ENCODE results near the gene PDPK1. TPM values are rescaled to one million over a fixed set of nuclear protein-coding genes. Genes with fewer than 3 reads are reported as not detected.
A peak's percentile ranks its signal among the peaks of the same experiment; 100 is the strongest.
"Not testable (repeated sequence)": the region's sequence is repeated elsewhere in the genome, so short reads cannot be mapped to it uniquely, and the experiment has no call there.

Gene PDPK1
- total RNA-seq, 1 donor from 2014 or later, result 9.9 TPM

- not testable (repeated sequence) for DNase-seq (ENCODE audit: low spot score)
Measured at GRCh38 chr16:2540912-2541311, 3.1 kb downstream of the PDPK1 start.

DNA sequence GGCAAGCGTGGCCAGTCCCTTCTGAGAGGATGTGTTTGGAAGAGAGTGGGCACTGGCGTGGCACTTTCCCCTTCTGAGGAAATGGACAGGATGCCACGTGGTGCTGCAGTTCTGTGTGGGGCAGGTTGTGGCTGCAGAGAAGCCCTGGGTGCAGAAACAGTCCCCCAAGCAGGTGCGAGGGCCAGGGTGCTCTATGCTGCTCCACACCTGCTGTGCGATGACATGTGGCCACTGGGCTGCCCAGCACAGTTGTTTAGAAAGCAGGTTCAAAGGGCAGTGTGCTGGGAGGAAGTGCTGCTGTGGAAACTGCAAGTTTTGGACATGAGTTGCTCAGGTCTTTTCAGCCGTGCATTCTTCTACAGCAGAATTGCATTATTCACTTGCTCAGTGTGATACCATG lies 3.6 kb downstream of the PDPK1 start:
- DNase-seq (ENCODE audit: low spot score), result not testable (repeated sequence)

DNA sequence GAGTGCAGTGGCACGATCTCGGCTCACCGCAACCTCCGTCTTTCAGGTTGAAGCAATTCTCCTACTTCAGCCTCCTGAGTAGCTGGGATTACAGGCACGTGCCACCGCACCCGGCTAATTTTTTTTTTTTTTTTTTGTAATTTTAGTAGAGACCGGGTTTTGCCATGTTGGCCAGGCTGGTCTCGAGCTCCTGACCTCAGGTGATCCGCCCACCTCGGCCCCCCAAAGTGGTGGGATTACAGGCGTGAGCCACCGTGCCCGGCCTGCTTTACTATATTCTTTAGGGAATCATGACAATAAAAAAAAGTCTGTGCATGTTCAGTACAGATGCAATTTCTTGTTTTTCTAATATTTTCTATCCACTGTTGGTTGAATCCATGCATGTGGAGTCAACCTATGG lies 6.0 kb downstream of the PDPK1 start:
- not testable (repeated sequence) for DNase-seq (ENCODE audit: low spot score)

DNA sequence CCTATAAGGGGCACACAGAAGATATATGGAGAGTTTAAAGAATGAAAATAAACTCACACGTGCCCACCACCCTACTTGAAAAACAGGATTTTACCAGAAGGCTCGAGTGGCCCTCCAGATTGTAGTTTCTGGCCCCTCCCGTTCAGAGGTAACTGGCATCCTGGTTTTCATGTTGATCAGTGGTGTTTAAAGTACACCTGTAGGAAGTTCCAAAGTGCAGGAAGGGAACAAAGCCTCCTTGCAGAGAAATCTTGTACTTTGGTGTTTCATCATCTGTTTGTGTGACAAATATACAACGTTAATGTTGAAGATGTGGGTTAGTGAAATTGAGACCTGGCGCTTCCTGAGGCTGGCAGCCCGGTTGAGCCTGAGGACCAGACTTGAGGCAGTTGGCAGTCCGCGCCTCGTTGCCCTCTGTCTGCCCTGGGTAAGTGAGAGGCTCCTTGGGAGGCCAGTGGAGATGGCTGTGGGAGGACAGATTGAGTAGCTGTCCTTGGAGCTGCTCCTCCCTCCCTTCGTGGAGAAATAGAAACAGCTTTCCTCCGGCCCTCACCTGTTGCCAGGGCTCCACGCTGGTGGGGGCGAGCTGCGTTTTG lies 12.6 kb downstream of the PDPK1 start:
- DNase-seq (ENCODE audit: low spot score), result not testable (repeated sequence)

DNA sequence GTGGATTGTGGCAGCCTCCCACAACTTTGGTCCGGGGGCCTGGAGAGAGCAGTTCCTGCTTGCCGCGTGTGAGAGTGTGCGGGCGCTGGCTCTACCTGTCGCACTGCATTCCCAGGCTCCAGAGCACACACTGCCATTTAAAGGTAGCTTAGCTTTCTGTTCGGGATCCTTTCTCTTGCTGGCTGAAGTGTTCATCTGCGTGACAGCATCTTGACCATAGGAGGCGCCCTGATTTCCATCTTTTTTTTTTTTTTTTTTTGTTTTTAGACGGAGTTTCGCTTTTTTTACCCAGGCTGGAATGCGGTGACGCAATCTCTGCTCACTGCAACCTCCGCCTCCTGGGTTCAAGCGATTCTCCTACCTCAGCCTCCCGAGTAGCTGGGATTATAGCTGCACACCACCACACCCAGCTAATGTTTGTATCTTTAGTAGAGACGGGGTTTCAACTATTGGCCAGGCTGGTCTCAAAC lies 13.6 kb downstream of the PDPK1 start:
- DNase-seq (ENCODE audit: low spot score), result peak; percentile 27

DNA sequence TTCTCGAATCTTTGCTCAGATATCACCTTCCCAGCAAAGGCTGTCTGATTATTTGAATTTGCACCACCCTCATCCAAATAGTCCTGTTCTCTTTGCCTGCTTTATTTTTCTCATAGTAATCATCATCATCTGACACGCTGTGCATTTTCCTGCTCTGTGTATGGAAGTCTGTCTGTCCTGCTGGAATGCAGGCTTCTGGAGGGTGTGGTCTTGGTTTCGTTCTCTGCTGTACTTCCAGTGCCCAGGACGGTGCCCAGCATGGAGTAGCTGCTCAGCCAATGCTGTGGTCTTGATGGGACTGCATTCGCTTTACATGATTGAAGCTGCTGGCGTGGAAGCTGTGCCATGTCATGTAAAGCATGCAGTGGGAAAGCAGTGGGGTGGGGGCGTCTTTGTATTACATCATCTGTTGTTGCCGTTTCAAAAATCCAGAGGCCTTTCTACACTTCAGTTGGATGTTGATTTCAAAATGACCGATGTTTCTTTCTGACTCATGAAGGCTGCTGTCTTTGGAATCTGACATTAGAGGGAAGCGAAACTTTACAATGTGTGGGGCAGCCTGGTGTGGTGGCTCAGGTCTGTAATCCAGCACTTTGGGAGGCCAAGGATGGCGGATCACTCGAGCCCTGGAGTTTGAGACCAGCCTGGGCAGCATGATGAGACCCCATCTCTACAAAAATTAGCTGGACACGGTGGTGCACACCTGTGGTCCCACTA lies 17.0 kb downstream of the PDPK1 start:
- DNase-seq (ENCODE audit: low spot score), result not testable (repeated sequence)

DNA sequence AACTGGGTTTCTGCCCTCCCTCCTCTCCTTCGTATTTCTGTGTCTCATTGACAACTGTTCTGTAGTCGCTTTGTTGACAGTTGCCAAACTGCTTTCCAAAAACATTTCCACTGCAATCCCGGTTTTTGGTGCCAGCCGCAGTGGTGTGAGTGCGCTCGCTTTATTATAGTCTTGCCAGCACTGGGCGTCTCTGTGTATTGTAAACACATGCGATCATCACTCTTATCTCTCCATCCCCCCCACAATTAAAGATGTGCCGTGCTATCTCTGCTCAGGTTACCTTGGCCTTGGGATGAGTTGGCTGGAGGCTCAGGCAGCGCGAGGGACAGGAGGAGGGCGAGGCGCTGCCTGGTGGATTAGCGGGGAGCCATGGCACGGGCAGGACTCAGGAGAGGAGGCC lies 19.3 kb downstream of the PDPK1 start:
- not testable (repeated sequence) for DNase-seq (ENCODE audit: low spot score)

DNA sequence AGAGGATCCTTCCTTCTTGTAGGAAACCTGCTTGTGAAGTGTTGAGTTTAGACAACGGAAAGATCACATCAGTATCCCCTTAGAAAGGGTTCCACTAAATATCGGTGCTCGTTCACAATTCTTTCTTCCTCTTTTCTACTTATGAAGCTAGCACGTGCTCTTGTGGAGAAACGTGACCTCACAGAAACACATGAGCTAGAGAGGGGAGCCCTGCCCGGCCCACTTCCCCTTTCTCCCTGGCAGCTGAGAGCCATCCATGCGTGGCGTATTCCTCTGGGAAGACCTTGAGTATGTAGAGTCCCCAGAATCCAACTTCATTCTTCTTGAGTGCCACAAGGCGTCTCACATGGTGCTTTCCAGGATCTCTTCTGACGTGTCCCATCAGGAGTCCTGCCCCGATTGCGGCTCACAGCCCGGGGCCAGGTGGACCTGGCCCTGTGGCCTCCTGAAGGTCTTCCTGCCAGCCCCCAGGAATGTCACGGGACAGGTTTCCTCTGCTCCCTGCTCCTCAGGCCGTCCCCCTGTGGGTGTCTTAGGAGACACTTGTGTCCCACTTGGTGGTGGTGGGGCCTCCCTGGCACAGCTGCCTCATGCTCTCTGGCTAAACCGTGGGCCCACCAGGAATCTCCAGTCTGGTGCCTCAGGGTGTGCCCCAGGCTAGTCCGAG lies 22.4 kb downstream of the PDPK1 start:
- not testable (repeated sequence) for DNase-seq (ENCODE audit: low spot score)

GRCh38 chr16:2560798-2561133 lies 22.9 kb downstream of the PDPK1 start:
- not testable (repeated sequence) for DNase-seq (ENCODE audit: low spot score)

- not testable (repeated sequence) for DNase-seq (ENCODE audit: low spot score)
Measured at GRCh38 chr16:2567506-2567905, 29.7 kb downstream of the PDPK1 start.

GRCh38 chr16:2568573-2568972 lies 30.8 kb downstream of the PDPK1 start:
- DNase-seq (ENCODE audit: low spot score), result not testable (repeated sequence)

- not testable (repeated sequence) for DNase-seq (ENCODE audit: low spot score)
Measured at GRCh38 chr16:2572704-2573103, 34.9 kb downstream of the PDPK1 start.

- DNase-seq (ENCODE audit: low spot score), result not testable (repeated sequence)
Measured at GRCh38 chr16:2575839-2576238, 38.0 kb downstream of the PDPK1 start.

DNA sequence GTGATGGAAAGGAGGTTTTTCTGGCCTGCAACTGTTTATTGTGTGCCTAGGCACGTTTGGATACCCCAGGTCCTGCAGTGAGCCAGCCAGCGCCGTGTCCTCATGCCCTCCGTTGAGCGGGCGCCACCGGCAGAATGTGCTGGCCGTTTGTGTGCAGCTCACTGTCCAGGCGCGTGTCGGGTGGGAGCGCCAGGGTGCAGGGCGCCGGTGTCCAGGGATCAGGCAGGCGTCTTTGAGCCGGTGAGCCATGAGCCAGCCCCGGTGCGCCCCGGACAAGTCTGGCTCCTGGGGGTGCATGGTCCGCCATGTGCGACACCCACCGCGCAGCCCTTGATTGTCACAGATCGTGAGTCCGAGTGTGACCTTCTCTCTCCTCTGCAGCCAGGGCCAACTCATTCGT lies 39.2 kb downstream of the PDPK1 start:
- DNase-seq (ENCODE audit: low spot score), result not testable (repeated sequence)

DNA sequence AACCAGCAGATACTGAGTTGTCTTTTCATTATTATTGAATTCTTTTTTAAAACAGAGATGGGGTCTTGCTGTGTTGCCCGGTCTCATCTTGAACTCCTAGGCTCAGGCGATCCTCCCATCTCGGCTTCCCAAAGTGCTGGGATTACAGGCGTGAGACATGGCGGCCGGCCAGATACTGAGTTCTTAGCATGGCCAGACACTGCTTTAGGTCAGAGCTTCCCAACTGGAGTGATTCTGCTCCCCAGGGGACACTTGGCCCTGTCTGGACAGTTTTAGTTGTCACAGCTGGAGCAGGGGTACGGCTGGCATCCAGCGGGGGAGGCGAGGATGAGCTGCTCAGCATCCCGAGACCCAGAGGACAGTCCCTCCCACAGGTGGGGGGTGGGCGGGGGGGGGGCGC lies 41.1 kb downstream of the PDPK1 start:
- DNase-seq (ENCODE audit: low spot score), result not testable (repeated sequence)

- DNase-seq (ENCODE audit: low spot score), result not testable (repeated sequence)
Measured at GRCh38 chr16:2580143-2580542, 42.3 kb downstream of the PDPK1 start.

GRCh38 chr16:2580818-2581217 lies 43.0 kb downstream of the PDPK1 start:
- DNase-seq (ENCODE audit: low spot score), result not testable (repeated sequence)

- peak; percentile 13 for DNase-seq (ENCODE audit: low spot score)
Measured at GRCh38 chr16:2584729-2585650, 47.2 kb downstream of the PDPK1 start.

DNA sequence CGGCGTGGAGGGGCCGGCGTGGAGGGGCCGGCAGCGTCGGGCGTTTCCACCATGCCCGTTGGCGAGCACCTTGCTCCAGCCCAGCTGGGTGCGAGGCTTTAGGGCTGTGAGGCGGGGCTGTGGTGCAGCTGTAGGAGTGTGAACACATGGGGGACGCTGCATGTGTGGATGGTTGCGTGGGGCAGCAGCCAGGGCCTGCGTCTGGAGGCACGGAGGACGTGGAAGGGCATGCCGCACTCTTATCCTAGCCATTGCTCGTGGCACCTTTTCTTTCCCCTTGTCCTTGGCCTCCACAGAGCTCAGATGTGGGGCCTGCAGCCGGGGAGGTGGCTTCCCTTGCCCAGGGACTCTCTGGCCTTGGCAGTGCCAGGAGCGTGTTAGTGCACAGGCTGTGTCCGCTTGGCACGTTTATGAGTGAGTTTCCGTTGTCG lies 47.8 kb downstream of the PDPK1 start:
- no peak for DNase-seq (ENCODE audit: low spot score)

GRCh38 chr16:2586241-2586640 lies 48.4 kb downstream of the PDPK1 start:
- DNase-seq (ENCODE audit: low spot score), result no peak

DNA sequence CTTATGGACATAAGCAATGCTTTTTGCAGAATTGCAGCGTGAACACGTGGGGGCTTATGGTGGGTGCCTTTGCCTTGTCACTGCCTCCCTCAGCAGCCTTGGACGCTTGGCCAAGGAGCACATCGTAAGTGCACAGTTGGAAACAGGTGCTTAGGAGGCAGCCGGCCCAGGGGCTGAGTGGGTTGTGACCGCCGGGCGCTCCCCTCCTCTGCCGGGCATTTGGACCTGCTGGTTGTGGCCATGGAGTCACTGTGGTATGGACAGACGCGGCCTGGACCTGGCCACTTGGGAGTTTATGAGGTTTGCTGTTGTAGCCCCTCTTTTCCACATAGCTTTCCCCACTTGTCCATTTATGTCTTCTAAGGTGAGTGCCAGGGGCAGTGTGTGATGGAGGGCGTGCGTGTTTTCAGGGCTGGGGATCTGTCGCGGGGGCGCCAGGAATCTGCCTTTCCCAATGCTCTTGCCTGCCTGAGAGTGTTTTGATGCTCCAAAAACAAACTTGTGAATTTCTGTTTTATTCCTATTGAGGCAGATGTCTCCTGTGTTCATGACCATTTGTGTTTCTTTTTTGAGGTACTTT lies 49.2 kb downstream of the PDPK1 start:
- no peak for DNase-seq (ENCODE audit: low spot score)

Measured in umbilical cord (tissue), 2 donors.